ENCODE results near the gene ACSM6.

DNA sequence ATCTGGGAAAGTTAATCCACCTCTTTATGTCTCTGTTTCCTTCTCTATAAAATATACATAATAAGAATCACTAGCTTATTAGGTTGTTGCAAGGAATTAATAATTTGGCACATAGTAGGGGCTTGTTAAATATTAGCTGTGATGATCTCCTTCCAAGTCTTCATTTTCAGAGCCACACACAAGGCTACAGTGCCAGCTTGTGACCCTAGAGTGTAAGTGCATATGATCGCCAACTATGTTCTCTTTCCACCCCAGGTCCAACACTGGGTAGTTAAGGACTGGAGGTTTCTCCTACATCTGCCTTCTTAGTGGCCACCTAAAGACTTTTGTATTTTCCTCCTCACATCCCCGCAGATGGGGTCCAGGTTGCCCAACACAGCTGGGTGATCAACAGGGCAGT lies 17.9 kb upstream of the ACSM6 start:
- TF ChIP-seq, protein P1, sequence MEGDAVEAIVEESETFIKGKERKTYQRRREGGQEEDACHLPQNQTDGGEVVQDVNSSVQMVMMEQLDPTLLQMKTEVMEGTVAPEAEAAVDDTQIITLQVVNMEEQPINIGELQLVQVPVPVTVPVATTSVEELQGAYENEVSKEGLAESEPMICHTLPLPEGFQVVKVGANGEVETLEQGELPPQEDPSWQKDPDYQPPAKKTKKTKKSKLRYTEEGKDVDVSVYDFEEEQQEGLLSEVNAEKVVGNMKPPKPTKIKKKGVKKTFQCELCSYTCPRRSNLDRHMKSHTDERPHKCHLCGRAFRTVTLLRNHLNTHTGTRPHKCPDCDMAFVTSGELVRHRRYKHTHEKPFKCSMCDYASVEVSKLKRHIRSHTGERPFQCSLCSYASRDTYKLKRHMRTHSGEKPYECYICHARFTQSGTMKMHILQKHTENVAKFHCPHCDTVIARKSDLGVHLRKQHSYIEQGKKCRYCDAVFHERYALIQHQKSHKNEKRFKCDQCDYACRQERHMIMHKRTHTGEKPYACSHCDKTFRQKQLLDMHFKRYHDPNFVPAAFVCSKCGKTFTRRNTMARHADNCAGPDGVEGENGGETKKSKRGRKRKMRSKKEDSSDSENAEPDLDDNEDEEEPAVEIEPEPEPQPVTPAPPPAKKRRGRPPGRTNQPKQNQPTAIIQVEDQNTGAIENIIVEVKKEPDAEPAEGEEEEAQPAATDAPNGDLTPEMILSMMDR (IDR thresholded peaks at IDR 0.05; ENCODE audit: low read length): no peak
- no peak for TF ChIP-seq EZH2 (IDR thresholded peaks at IDR 0.05; ENCODE audit: borderline replicate concordance, low read length)
